GM12878 (cell line): ENCODE measurements around the gene ADAM10. TPM values are rescaled to one million over a fixed set of nuclear protein-coding genes. Genes with fewer than 3 reads are reported as not detected.

Source experiments
- ATAC-seq: fragments of 200-7000 bp; cut with Tn5 transposase; 3 replicates; pipeline ENCODE4 v1.9.1; 2020; ENCODE audit warnings: mild to moderate bottlenecking, moderate library complexity
- BruUV-seq: library from RNA; stranded (reverse); fragments of 400-500 nt; replicated peaks from 2 replicates; lab custom pipeline; 2021; lab: Mats Ljungman, UMichigan
- CTCF ChIA-PET: fragments of 300-600 bp; sonication (Branson Sonifier 250); formaldehyde crosslinking; extraction: SDS; loops from one replicate; lab custom pipeline; 2021; ENCODE audit warnings: inconsistent platforms; lab: Yijun Ruan, JAX
- POLR2A ChIA-PET: fragments of 350-600 bp; formaldehyde crosslinking; extraction: SDS; loops from one replicate; lab custom pipeline; 2021; ENCODE audit warnings: inconsistent platforms; lab: Charles Lee
- RAD21 ChIA-PET: fragments of 300-600 bp; sonication (Branson Sonifier 250); formaldehyde crosslinking; loops from one replicate; lab custom pipeline; 2023; ENCODE audit warnings: antibody characterized with exemption; ENCODE audit not compliant: unreplicated experiment; lab: Charles Lee
- SMC1A ChIA-PET: fragments of 300-600 bp; sonication (Branson Sonifier 250); formaldehyde crosslinking; loops from one replicate; lab custom pipeline; 2023; ENCODE audit not compliant: unreplicated experiment, uncharacterized antibody; lab: Charles Lee
- DNase-seq: peaks from one replicate; pipeline ENCODE4 v3.0.0-alpha.2; 2011; ENCODE audit warnings: low read depth, low spot score
- FAIRE-seq: peaks from 3 replicates; lab custom pipeline; 2011; peaks lifted over from hg19 to GRCh38; lab: Jason Lieb, UNC
- H2AFZ ChIP-seq: 2 replicates; pipeline ENCODE4 v1.6.0; 2011; ENCODE audit warnings: low read depth, low read length, control low read depth; ENCODE audit not compliant: control insufficient read depth
- H3K27ac ChIP-seq: 2 replicates; pipeline ENCODE4 v1.5.1; 2011; ENCODE audit warnings: control low read depth; ENCODE audit not compliant: control insufficient read depth, insufficient read depth
- H3K27me3 ChIP-seq, 2 experiments: replicated peaks in 1 of 2; 2 replicates each; pipeline versions ENCODE4 v1.6.0 to v1.6.1; 2011; ENCODE audit warnings: low read length in 1 of 2; ENCODE audit not compliant: control insufficient read depth in 2 of 2, insufficient read depth in 2 of 2
- H3K36me3 ChIP-seq, 2 experiments: 2 replicates each; pipeline ENCODE4 v1.5.1; 2011; ENCODE audit warnings: low read length in 1 of 2; ENCODE audit not compliant: control insufficient read depth in 2 of 2, insufficient read depth in 2 of 2
- H3K4me1 ChIP-seq: 2 replicates; pipeline ENCODE4 v1.6.1; 2011; ENCODE audit warnings: mild to moderate bottlenecking, low read length, moderate library complexity, mixed read lengths; ENCODE audit not compliant: control insufficient read depth, insufficient read depth
- H3K4me2 ChIP-seq: 2 replicates; pipeline ENCODE4 v1.6.0; 2011; ENCODE audit warnings: control low read depth; ENCODE audit not compliant: control insufficient read depth, insufficient read depth
- H3K4me3 ChIP-seq: fragments of 200-600 bp; sonication (generic); 2 replicates; pipeline ENCODE4 v1.5.1; 2016
- H3K79me2 ChIP-seq: 2 replicates; pipeline ENCODE4 v1.6.0; 2011; ENCODE audit warnings: low read length; ENCODE audit not compliant: control insufficient read depth, insufficient read depth
- H3K9ac ChIP-seq: 2 replicates; pipeline ENCODE4 v1.8.0; 2011; ENCODE audit warnings: low read length, control low read depth, mixed read lengths; ENCODE audit not compliant: control insufficient read depth, insufficient read depth
- H3K9me3 ChIP-seq: replicated peaks from 3 replicates; pipeline ENCODE4 v1.5.1; 2011; ENCODE audit warnings: mild to moderate bottlenecking, low read length; ENCODE audit not compliant: control insufficient read depth, insufficient read depth
- H4K20me1 ChIP-seq: 2 replicates; pipeline ENCODE4 v1.6.0; 2011; ENCODE audit not compliant: control insufficient read depth, insufficient read depth
- EED ChIP-seq: sonication (generic); IDR thresholded peaks from 2 replicates; pipeline ENCODE4 v1.6.1; 2016; ENCODE audit warnings: antibody characterized with exemption, low read depth
- EP300 ChIP-seq, 2 experiments: fragments of 150-350 bp in 1 of 2; IDR thresholded peaks; 2 replicates each; pipeline ENCODE4 v1.6.1; 2011 to 2012; ENCODE audit warnings: low read depth in 2 of 2, low read length in 2 of 2, borderline replicate concordance in 1 of 2, improper control_type of control experiment in 1 of 2, inconsistent platforms in 1 of 2; ENCODE audit not compliant: control insufficient read depth in 1 of 2
- FOXM1 ChIP-seq: IDR thresholded peaks from 2 replicates; pipeline ENCODE4 v1.6.1; 2012; ENCODE audit warnings: low read depth, mild to moderate bottlenecking, inconsistent platforms, low read length, moderate library complexity
- KDM1A ChIP-seq: fragments of 200-600 bp; sonication (generic); IDR thresholded peaks from 2 replicates; pipeline ENCODE4 v1.6.1; 2016; ENCODE audit warnings: borderline replicate concordance
- MLLT1 ChIP-seq: fragments of 450-650 bp; IDR thresholded peaks from 2 replicates; pipeline ENCODE4 v1.6.1; 2016; ENCODE audit warnings: mild to moderate bottlenecking
- SUZ12 ChIP-seq: fragments of 200-600 bp; sonication (generic); IDR thresholded peaks from one replicate; pipeline ENCODE4 v1.6.1; 2018; ENCODE audit warnings: antibody characterized with exemption, mild to moderate bottlenecking; ENCODE audit not compliant: unreplicated experiment
- ZNF384 ChIP-seq: IDR thresholded peaks from 2 replicates; pipeline ENCODE4 v1.6.1; 2012; ENCODE audit warnings: low read depth, mild to moderate bottlenecking, low read length, improper control_type of control experiment, borderline replicate concordance
- ZNF622 ChIP-seq: fragments of 450-650 bp; IDR thresholded peaks from 2 replicates; pipeline ENCODE4 v1.6.1; 2017; ENCODE audit warnings: mild to moderate bottlenecking, inconsistent platforms
- WGBS: methylation state at CpG from one replicate; pipeline ENCODE4 v1.1.6; 2016; ENCODE audit warnings: low lambda C conversion rate; ENCODE audit not compliant: insufficient replicate concordance, insufficient coverage; ENCODE audit errors: missing lambda C conversion rate; 5-methylcytosine and 5-hydroxymethylcytosine counted together
- in situ Hi-C: fragments of 300-500 bp; cut with MboI; formaldehyde crosslinking; loops from 9 replicates; pipeline ENCODE4 v1.14.3; 2018; ENCODE audit warnings: mixed read lengths
- intact Hi-C: fragments of 100-400 bp; cut with micrococcal nuclease; formaldehyde crosslinking; loops from one replicate; pipeline ENCODE4 v1.14.2; 2022; ENCODE audit not compliant: unreplicated experiment
- polyA plus RNA-seq, 11 experiments: library from polyadenylated mRNA; depleted of rRNA in 4 of 11; unstranded in 6 of 11; stranded (reverse) in 5 of 11; fragments of >200 nt; fragmentation: Nextera tagmentation in 4 of 11; fragmentation: Illumina TruSeq in 1 of 11; extraction: Ambion mirVana in 4 of 11; extraction: Trizol in 1 of 11; gene quantifications; 1 replicate in 1 of 11; 2 replicates in 10 of 11; pipeline versions ENCODE4 v1.2.1 to v1.2.3, GENCODE V29; 2011 to 2016; ENCODE audit warnings: inconsistent platforms in 2 of 11, missing spikeins in 2 of 11, low read depth in 1 of 11
- total RNA-seq, 4 experiments: library from RNA; depleted of rRNA in 3 of 4; stranded (reverse); fragments of >200 nt in 3 of 4; fragmentation: Illumina TruSeq in 1 of 4; extraction: Trizol in 1 of 4; gene quantifications; 2 replicates each; pipeline versions ENCODE4 v1.2.1 to v1.2.3, GENCODE V29; 2013 to 2021
- TF ChIP-seq, protein P1 (sequence below): IDR thresholded peaks from 2 replicates; pipeline ENCODE4 v1.6.1; 2012; ENCODE audit warnings: low read depth, low read length, improper control_type of control experiment
- TF ChIP-seq, protein P2 (sequence below): IDR thresholded peaks from 2 replicates; pipeline ENCODE4 v1.6.1; 2011; ENCODE audit warnings: low read depth, low read length, improper control_type of control experiment, borderline replicate concordance
- TF ChIP-seq, protein P3 (sequence below): fragments of 450-650 bp; IDR thresholded peaks from 2 replicates; pipeline ENCODE4 v1.6.1; 2017; ENCODE audit warnings: mild to moderate bottlenecking, moderate library complexity

ADAM10 gene
- total and polyA plus RNA-seq, 10 of the 15 experiments (the other 5 are each of a cell fraction or from before 2014, with no cell fraction given), result 10.0 to 88.9 (median 51.7) TPM

DNA sequence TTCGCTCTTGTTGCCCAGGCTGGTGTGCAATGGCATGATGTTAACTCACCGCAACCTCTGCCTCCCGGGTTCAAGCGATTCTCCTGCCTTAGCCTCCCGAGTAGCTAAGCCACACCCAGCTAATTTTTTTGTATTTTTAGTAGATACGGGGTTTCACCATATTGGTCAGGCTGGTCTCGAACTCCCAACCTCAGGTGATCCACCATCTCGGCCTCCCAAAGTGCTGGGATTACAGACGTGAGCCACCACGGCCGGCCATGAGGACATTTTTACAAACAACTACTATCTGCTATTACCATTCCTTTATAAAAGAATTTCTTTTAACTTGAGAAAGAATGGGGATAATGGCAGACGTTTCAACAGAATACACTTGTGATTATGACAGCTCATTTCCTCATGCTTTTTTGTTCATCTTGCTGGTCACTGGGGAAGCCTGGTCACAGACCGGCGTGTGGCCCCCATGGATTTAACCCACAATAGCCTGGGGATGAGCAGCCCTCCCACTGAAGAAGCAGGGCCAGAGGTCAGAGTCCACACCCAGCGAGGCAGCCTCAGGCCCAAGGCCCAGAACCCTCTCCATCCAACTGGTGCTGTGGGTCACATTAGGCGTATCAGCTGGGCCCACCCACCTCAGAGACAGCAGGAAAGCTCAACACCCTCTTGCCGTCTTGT, 205.7 kb downstream of the ADAM10 start (continued):
- TF ChIP-seq, protein P1, sequence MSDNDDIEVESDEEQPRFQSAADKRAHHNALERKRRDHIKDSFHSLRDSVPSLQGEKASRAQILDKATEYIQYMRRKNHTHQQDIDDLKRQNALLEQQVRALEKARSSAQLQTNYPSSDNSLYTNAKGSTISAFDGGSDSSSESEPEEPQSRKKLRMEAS, result no peak
- no peak for TF ChIP-seq SUZ12
- no peak for TF ChIP-seq EP300 (IDR thresholded peaks at IDR 0.05; ENCODE audit: borderline replicate concordance in 1 of 2, control insufficient read depth in 1 of 2, low read depth in 2 of 2, low read length in 2 of 2)
- TF ChIP-seq, protein P2, sequence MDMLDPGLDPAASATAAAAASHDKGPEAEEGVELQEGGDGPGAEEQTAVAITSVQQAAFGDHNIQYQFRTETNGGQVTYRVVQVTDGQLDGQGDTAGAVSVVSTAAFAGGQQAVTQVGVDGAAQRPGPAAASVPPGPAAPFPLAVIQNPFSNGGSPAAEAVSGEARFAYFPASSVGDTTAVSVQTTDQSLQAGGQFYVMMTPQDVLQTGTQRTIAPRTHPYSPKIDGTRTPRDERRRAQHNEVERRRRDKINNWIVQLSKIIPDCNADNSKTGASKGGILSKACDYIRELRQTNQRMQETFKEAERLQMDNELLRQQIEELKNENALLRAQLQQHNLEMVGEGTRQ, result no peak
- TF ChIP-seq, all 136 proteins: peak for 0

DNA sequence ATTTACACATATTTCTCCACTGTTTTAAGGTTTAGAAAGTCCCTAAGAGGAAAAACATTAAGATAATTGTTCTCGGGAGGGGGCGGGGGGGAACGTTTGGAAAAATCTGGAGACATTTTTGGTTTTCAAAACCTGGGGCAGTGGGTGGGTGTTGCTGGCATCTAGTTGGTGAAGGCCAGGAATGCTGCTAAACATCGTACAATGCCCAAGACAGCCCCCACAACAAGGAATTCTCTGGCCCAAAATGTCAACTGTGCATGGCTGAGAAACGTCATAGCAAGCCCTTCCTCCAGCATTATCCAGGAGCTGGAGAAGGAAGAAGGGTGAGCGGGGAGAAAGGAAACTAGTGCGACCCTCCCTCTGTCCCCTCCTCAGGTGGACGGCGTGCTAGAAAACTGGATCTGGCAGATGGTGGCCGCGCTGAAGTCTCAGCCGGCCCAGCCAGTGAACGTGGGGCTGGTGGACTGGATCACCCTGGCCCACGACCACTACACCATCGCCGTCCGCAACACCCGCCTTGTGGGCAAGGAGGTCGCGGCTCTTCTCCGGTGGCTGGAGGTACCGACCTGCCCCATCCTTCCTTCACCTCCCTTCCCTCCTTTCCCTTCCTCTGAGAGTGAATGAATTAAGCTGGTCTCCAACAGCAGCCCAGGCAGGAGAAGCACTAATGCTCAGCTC, 208.0 kb downstream of the ADAM10 start:
- no TSS peak for BruUV-seq
- no peaks in the 10 kb centered on the region for H4K20me1 ChIP-seq
- no peaks in the 10 kb centered on the region for H3K9me3 ChIP-seq
- no peaks in the 10 kb centered on the region for H3K36me3 ChIP-seq
- H3K9ac ChIP-seq, result no peak overlapping the region
- DNase-seq, result no peak
- no peak for ATAC-seq
- H3K27ac ChIP-seq, result no peak overlapping the region
- SMC1A ChIA-PET, result no interaction called here
- no peak for FAIRE-seq
- no peaks in the 10 kb centered on the region; a peak in 1 of 4 replicates for H3K27me3 ChIP-seq
- POLR2A ChIA-PET, result interaction anchor here (0.6 kb wide), 1 partner anchor 394 kb away, joined by 3 read pairs; no protein-coding TSS in a partner anchor
- H3K4me3 ChIP-seq, result no peak overlapping the region
- in situ Hi-C loops (no loop called here), intact Hi-C loops (no loop called here)
- CTCF ChIA-PET, result no interaction called here
- no peaks in the 10 kb centered on the region for H3K79me2 ChIP-seq
- H2AFZ ChIP-seq, result no peak overlapping the region
- RAD21 ChIA-PET, result no interaction called here
- WGBS, result 68% methylated on average over 22 of the region's 22 CpGs
- H3K4me1 ChIP-seq, result no peaks in the 10 kb centered on the region
- no peak overlapping the region for H3K4me2 ChIP-seq
- TF ChIP-seq ZNF384, result no peak
- no peak for TF ChIP-seq ZNF622
- no peak for TF ChIP-seq MLLT1
- TF ChIP-seq, protein P3, sequence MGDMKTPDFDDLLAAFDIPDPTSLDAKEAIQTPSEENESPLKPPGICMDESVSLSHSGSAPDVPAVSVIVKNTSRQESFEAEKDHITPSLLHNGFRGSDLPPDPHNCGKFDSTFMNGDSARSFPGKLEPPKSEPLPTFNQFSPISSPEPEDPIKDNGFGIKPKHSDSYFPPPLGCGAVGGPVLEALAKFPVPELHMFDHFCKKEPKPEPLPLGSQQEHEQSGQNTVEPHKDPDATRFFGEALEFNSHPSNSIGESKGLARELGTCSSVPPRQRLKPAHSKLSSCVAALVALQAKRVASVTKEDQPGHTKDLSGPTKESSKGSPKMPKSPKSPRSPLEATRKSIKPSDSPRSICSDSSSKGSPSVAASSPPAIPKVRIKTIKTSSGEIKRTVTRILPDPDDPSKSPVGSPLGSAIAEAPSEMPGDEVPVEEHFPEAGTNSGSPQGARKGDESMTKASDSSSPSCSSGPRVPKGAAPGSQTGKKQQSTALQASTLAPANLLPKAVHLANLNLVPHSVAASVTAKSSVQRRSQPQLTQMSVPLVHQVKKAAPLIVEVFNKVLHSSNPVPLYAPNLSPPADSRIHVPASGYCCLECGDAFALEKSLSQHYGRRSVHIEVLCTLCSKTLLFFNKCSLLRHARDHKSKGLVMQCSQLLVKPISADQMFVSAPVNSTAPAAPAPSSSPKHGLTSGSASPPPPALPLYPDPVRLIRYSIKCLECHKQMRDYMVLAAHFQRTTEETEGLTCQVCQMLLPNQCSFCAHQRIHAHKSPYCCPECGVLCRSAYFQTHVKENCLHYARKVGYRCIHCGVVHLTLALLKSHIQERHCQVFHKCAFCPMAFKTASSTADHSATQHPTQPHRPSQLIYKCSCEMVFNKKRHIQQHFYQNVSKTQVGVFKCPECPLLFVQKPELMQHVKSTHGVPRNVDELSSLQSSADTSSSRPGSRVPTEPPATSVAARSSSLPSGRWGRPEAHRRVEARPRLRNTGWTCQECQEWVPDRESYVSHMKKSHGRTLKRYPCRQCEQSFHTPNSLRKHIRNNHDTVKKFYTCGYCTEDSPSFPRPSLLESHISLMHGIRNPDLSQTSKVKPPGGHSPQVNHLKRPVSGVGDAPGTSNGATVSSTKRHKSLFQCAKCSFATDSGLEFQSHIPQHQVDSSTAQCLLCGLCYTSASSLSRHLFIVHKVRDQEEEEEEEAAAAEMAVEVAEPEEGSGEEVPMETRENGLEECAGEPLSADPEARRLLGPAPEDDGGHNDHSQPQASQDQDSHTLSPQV, result no peak
- TF ChIP-seq FOXM1, result no peak
- TF ChIP-seq EED, result no peak
- no peak for TF ChIP-seq KDM1A
